GM12873 (cell line): Measurements from ENCODE around the gene TRABD2A.

ENCODE experiments used
- TF ChIP-seq, protein P1 (sequence below): IDR thresholded peaks from 2 replicates; pipeline ENCODE4 v1.5.1; 2012; ENCODE audit warnings: low read depth, mild to moderate bottlenecking, moderate library complexity, low read length, control low read depth; ENCODE audit not compliant: insufficient read depth; ENCODE audit errors: missing control alignments

Gene TRABD2A

DNA sequence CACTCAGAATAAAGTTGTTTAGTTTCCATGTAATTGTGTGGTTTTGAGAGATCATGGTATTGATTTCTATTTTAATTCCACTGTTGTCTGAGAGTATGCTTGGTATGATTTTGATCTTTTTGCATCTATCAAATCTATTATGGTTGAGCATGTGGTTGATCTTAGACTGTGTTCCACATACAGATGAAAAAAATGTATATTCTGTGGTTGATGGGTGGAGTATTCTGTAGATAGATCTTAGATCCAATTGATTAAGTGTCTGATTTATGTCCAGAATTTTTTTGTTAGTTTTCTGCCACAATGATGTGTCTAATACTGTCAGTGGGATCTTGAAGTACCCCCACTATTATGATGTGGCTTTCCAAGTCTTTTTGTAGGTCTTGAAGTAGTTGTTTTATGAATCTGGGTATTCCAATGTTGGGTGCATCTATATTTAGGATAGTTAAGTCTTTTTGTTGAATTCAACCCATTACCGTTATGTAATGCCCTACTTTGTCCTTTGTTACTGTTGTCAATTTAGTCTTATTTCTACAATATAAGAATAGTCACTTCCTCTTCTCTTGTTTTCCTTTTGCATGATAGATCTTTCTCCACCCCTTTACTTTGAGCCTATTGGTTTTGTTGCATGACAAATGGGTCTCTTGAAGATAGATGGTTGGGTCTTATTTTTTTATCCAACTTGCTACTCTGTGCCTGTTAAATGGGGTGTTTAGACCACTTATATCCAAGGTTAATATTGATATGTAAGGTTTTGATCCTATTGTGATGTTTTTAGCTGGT is 101.8 kb downstream of the TRABD2A start:
- TF ChIP-seq, protein P1, sequence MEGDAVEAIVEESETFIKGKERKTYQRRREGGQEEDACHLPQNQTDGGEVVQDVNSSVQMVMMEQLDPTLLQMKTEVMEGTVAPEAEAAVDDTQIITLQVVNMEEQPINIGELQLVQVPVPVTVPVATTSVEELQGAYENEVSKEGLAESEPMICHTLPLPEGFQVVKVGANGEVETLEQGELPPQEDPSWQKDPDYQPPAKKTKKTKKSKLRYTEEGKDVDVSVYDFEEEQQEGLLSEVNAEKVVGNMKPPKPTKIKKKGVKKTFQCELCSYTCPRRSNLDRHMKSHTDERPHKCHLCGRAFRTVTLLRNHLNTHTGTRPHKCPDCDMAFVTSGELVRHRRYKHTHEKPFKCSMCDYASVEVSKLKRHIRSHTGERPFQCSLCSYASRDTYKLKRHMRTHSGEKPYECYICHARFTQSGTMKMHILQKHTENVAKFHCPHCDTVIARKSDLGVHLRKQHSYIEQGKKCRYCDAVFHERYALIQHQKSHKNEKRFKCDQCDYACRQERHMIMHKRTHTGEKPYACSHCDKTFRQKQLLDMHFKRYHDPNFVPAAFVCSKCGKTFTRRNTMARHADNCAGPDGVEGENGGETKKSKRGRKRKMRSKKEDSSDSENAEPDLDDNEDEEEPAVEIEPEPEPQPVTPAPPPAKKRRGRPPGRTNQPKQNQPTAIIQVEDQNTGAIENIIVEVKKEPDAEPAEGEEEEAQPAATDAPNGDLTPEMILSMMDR = no peak

DNA sequence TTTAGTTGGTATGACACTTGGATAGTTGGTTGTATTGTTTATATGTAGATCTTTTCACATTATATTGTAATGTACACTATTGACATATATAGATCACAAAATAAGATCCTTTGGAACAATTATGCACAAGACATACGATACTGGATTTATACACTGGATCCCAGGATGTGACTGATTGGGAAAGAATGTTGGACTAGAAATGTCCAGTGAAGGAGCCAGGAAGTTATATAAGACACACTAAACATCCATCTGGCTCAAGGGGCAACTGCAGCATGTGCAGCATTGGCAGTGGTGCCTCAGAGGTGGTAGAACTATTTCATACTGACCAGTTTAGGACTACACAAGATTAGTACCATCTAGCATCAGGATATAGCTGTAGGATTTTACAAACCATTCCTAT is 104.9 kb downstream of the TRABD2A start:
- TF ChIP-seq, protein P1 = no peak
